Erythroblast (primary cell): ENCODE results near the gene UBE2D3.

ENCODE experiments used
- GATA1 ChIP-seq: IDR thresholded peaks from 2 replicates; pipeline ENCODE4 v1.6.1; 2011; ENCODE audit warnings: low read depth, mild to moderate bottlenecking, control low read depth, low read length, moderate library complexity
- POLR2A ChIP-seq: IDR thresholded peaks from 2 replicates; pipeline ENCODE4 v1.6.1; 2011; ENCODE audit warnings: mild to moderate bottlenecking, low read length

DNA sequence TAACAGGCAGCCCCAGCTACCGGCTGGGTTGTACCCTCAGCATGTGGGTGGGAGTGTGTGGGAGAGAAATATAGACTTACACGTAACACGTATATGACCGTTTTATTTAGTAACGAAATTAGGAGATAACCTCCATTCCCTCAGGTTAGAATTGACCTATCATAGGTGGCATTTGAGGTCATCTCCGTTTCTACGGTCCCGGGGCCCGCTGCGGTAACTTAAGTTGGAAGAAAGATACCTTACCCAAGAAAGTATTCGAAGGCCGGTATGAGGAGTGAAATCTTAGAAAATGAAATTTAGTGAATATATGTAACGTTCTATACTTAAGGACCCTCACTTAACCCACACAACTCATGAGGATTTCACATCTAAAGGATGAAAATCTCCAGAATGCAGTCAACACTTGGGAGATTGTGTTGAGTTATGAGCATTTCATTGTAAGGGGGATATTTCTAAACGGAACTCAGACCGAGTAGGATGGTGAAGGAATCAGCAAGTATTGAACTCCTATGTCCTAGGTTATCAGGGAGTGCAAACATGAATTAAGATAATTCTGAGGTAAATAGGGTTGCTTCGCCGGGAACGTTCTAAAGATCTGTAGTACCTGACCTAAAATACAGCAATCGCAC is 42.3 kb upstream of the UBE2D3 start:
- no peak for TF ChIP-seq POLR2A
- no peak for TF ChIP-seq GATA1
